NCI-H1105 (cell line): ENCODE results near the gene RIC3.

Source experiments
- DNase-seq: peaks from one replicate; lab custom pipeline; 2025; lab: John Stamatoyannopoulos, UW

RIC3 gene, protein sequence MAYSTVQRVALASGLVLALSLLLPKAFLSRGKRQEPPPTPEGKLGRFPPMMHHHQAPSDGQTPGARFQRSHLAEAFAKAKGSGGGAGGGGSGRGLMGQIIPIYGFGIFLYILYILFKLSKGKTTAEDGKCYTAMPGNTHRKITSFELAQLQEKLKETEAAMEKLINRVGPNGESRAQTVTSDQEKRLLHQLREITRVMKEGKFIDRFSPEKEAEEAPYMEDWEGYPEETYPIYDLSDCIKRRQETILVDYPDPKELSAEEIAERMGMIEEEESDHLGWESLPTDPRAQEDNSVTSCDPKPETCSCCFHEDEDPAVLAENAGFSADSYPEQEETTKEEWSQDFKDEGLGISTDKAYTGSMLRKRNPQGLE

DNA sequence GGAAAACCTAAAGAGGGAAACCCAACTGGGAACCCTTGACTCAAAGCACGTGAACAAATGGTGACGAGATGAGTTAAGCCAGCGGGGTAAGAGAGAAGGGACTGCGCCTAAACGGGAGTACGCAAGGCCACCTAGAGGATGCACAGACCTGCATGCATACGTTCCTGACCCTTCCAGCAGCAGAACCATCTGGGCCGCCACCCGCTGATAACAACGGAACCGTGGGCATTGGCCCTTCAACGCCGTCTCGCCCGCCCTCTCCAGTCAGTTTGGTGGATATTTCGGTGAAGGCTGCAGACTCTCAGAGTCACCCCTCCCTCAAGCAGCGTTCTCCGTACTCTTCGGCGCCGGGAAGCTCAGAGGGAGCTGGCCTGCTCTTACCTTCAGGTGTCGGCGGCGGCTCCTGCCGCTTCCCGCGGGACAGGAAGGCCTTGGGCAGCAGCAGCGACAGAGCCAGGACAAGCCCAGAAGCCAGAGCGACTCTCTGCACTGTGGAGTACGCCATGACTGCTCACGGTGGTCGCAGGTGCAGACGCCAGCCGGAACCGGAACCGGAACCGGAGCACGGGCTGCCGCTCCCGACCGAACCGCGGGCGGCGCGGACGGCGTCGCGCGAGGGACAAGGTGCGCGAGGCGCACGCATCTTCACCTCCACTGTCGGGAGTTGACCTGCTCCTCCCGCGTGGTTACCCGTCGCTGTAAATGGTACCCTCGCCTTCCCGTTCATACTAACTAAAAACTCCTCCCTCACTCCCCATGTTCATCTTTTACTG lies at the start of gene RIC3:
TSS of gene RIC3 (minus strand) at position 541 of the 773 bp plus-strand sequence. CDS start at position 505, 36 bp downstream.
- DNase-seq: peak; percentile 81

DNA sequence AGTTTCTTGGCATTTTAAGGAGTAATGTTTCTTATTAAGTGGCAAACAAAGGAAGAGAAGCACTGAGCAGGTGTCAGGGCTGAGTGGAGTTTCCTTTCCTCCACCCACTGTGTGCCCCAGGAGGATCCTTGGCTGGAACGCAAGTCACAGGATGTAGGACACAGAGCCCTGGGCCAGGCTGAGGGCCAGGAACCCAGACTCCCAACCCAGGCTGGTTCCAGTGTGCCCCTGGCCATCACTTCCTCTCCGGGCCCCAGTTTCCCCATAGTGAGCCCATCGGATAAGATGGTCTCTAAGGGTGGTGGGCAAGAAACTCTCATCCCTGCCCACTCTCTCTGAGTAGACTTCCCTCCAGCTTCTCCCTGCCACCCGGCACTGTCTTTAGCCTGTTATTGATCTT lies 49.6 kb upstream of the RIC3 start:
- DNase-seq: no peak

DNA sequence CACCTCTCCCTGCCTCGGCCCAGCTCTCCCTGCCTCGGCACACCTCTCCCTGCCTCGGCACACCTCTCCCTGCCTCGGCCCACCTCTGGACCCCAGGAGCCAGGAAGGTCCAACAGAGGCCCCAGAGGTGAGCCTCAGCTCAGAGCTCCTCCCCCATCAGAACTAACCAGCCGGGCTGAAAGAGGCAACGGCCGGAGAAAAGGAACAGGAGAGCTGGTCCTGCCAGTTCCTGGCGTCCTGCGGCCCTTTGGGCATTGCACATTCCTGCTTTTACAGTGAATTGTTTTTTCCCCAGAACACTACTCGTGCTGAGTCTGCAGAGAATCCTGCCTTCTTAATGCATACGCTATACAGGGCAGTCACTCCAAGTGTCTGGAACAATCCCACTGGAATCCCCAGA lies 49.1 kb upstream of the RIC3 start:
- no peak for DNase-seq

DNA sequence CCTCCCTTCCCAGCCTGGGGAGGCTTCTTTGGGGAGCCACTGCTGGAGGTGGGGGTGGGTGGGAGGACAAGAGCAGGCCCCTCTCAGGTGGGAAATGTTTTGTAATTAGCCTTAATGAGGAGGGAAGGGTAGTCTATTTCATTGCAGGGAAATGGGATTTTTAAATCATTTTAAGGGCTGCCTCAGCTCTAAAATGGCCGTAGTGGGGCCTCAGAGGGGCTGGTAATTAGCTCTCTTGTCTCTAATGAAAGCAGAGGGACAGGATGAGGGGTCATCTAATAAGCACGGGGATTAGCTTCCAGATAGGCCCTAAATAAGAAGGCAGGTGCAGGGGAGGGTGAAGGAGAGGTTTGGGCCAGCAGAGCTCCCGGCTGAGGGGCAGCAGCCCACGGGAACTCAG lies 48.3 kb upstream of the RIC3 start:
- no peak for DNase-seq

DNA sequence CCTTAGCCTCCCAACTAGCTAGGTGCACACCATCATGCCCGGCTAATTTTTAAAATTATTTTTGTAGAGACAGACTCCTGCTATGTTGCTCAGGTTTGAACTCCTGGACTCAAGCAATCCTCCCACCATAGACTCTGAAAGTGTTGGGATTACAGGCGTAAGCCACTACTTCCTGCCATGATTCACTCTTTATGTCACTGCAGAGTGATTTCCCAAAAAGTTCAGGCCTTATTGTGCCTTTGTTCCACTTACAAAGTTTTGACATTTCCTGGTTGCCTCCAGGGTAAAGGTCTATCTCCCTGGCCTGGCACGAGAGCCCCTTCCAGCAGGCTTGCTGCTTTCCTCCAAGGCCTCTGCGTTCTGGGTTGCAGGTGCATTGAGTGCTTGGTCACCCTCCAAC lies 44.6 kb upstream of the RIC3 start:
- DNase-seq: no peak

DNA sequence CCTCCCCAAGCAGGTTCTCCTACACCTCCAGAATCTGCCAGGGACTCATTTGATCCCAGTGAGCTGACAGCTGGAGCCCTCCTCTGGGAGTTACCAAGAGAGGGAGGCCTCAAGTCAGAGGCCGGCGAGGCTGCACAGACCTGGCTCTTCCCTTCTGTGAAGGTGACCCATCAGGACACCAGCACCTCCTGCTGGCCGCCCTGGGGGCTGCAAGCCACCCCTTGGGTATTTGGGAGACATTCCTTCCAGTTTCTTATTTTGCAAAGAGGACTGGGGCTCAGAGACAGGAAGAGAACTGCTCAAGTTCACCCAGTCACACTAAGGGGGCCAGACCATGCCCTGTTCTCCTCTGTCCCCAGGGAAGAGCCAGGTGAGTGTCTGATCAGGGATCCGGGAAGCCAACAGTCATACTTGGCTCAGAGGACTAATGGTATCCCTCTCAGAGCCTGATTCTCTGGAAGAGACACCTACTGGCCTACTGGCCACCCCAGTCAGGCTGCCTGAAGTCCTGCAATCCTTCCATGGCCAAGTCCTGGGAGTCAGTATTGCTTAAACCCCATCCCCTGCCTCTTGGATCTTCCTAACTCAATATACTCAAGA lies 40.5 kb upstream of the RIC3 start:
- DNase-seq: no peak

DNA sequence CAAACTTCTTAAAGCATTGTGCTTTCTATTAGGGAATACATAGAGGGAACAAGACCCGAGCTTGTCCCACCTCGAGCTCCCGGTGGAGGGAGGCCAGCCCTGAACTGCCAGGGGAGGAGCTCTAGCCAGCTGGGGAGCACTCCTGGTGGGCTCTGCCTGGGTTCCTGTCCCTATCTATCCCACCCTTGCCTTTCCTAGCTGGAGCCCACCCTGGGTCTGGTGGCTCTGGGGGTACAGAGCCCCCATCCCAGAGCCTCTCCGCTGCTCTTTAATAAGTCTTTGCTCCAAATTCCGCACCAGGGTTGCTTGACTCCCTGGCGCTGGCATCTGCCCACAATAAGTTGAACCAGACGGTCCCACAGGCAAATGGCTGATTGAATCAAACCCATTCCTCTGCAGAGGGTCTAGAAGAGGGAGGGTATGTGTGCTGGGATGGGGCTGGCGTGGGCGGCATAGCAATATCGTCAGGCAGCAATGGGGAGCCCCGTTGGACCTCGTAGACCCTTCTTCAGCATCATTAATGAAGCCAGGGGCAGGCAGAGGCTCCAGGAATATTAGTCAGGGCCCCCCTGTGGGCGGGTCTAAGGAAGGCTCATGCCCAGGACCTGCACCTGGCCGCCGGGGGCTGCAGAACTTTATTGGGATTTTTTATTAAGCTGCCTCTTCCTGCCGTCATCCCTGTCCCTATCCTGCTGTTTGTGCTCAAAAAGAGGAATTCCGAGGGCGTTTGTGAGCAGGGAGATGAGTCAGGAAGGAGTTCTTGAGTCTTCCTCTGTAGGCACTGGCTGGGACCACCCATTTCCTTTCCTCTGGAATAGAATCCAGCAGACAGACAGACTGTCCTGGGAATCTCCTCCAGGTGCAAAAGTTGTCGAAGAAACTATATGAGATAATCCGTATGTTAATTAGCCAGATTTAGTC lies 38.5 kb upstream of the RIC3 start:
- no peak for DNase-seq

DNA sequence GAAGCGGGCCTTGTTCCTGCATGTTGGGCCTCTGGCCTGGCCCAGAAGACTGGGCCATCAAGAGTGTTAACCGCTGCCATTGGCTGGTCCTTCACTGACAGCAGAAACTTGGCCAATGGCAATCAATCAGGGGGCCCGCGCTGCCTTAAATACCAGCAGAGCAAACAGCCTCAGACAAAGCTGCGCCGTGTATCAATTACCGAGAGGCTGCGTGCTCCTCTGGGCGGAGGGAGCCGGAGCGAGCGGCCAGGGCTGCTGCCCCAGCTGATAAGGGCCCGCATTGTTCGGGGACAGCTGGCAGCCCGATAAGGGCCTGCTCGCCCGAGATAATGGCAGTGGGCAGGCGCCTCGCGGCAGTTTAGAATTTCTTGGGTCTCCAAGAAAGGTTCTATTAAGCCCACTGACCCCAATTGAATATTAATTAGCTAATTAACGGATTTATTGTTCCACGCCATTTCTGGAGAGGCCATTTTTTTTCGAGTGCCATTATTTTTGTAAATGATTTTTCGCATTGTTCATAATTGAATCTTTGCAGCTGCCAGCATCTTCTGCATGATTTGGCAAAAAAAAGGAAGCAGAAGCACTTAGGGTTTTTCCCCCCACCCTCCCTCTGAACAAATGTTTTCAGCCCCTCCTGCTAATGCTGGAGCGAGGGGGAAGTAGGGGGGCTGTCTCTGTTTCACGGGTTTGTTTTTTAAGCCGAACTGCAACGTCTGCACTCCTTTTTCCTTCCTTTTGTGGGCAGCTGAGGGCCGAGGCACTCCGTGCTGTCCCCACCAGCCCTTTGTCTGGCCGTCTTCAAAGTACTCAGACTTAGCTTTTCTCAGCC lies 37.6 kb upstream of the RIC3 start:
- peak; percentile 96 for DNase-seq

DNA sequence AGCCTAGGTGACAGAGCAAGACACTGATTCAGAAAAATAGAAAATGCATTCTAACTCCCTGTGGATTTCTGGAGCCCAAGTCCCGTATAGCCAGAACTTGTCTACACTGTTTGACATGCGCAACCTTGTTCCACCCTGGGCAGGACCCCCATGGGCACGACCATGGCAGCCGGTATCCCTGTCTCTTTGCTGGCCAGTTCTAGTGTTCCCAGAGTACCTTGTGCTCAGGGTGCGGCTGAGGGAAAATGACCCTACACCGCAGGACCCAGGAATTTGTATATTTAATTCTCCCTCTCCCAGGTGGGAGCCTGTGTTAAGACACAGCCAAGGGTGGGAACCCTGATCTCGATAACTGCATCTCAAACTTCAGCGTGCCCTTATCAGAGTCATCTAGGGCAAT lies 36.7 kb upstream of the RIC3 start:
- DNase-seq: no peak

DNA sequence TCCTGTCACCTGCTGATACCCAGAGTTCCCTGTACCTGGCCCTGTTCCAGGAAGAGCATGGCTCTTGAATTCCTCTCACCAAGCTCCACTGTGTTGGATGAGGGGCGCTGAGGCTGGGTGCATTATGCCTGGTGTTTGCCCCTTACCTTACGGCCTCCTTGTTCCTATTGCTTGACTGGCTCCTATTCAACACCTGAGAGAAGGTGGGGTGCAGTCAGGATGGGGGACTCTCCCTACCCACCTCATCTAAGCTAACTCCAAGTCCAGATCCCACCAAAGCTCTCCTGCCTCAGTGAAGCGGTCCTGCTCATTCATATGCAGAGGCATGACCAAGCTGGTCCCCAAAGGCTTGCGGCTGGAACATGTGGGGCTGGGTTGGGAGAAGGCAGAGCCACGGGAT lies 35.8 kb upstream of the RIC3 start:
- no peak for DNase-seq

DNA sequence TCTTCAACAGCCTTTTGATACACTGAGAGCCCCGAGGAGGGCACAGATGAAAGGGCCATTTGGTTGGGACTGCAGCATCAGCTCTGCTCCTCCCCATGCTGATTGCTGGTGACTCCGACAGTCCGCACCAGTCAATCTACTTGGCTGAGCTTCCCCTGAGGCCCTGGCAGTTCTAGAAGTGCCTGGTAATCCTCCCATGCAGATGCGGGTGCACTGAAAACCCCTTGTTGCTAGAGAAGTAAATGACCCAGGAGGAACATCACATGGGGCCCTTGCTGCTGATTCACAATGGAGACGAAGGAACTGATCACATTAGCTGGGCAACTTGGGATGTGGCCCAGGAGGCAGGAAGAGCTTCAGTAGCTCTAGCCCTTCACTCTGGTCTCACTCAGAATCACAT lies 35.2 kb upstream of the RIC3 start:
- no peak for DNase-seq

DNA sequence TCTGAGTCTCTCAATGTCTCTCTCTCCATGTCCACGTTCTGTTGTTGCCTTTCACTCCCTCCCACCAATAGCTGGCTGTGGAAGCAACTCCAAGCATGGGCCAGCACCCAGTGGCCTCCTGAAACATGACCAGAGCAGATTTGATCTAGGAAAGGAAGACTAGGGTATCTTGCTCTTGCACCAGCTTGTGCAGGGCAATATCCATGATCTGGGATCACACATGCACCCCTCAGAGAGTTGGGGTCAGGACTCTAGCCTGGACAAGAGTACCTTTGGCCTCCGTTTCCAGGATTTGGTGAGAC lies 34.5 kb upstream of the RIC3 start:
- DNase-seq: no peak

DNA sequence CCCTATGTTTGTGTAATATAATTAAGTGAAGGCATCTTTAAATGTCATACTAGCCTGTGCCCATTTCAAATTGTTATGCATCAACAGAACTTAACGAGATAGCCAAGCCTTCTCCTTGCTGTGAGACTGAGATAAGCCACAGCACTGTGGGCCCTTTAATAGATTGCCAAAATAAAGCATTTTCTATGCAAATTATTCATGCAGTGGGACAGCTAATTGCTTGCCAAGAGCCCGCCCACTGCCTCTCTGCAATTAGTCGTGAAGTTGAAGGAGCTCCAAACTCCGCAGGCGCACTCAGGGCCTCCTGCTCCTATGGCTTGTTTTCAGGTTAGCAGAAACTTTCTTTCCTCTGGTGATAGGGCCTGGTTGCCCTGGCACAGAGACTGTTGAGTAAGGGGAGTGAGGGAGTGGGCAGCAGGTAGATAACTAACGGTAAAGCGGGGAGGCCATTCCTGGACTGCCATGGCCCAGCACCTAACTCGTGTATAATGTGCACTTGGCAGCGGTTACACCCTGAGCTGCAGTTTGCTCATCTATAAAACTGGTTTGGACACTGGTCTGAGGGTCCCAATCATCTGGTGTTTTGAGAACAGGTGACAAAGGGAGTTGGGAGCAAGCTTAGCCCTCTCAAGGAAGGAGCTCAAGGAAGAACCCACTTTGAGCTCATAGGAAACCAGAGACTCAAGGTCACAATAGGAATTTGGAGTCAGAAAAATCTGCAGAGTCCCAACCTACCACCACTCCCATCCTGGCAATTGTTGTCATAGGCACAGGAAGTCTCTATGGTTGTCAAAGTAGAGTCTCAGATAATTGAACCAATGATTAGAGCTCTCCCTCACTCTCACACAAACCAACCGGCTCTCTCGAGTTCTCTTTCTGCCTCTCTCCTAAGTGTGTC lies 33.9 kb upstream of the RIC3 start:
- no peak for DNase-seq

DNA sequence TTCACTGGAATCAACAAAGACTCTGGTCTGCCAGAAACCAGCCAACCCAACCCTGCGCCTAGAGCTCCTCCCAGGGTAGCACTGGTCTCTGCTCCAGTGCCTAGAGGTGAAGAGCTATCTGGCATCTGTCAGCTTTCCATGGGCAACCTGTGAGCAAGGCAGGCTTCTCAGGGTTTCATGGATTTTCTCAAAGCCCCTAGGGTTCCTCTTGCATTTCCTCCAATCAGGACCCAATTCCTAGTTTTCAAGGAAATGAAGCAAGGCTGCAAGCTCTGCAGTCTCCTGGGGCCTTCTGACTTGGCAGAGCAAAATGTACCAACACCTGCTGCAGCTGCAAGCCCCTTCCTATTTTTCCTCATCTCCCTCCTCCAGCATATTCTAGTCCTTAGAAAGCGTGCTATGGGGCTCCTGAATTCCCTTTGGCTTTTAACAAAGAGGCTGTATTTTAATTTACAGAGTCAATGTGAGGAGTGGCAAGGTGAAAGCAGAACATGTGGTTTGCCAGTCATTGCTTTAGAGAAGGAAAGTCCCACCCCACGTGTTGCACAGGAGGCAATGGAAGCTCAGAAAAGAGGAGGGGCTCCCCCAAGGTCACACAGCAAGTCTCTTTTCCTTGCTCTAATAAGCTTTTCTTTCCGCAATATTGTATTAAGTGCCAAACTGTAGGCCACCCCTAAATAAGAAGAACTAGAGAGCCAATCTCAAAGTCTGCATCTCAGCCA lies 33.0 kb upstream of the RIC3 start:
- DNase-seq: no peak

DNA sequence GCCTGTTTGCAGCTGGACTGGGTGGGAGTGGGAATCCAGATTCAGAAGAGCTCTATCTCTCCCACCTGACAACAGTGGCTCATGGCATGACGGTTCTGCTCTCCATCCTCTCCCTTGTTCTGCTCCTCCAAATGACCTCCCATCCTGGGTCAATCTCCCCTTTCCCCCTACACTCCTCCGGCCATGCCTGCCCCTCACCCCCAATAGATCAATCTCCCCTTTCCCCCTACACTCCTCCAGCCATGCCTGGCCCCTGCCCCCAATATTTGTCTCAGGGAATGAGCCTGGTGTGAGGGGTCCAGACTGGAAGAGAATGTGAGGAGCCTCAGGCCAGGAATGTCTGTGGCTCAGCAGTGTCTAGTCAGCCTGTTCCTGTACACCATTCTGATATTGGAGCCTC lies 30.9 kb upstream of the RIC3 start:
- DNase-seq: no peak

DNA sequence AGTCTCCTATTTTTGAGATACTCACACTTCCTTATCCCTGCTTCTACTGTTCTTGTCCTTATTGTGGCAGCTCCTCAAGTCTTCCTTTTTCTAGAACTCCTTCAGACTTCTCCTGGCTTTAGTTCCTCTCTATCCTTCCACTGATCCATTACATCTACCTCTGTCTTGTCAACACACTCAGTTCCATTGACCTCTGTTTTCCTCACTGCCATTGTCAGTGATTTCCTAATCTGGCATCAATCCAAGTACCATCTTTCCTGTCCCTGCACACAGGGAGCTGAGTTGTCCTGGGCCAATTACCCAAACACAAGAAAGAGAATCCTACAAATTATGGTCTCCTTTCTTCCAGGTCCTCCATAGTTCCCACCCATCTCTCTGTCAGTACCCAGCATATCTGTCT lies 27.9 kb upstream of the RIC3 start:
- no peak for DNase-seq

DNA sequence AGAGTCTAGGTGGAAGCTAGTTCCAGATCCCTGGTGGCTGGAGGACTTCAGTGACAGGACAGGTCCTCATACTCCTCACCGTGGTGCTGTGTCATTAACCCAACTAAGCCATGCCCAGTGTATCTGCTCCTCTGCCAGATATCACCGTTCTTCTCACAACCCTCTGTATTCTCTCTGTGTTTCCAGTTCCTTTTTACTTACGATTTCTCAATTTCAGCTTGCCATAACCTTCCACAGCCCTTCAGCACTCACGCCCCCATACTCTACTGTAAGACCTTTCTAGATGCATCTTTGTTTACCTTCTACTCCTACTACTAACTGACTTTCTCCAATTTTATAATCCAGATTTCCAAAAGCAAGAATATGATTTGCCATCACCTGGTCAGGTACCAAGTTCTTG lies 26.1 kb upstream of the RIC3 start:
- no peak for DNase-seq

DNA sequence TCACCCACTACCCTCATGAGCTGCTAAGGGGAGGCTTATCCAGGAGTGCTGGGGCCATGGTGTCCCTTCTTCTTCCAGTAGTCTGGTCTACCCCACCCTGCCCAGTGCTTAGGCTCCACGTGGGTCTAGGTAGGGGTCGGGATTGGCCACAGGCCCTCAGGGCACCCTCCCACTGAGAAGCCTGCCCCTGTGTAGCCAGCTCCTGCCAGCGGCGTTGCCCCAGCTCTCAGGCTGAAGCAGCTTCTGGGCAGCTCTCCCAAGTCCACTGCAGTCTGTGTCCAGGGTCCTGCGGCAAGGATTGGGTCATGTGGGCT lies 24.0 kb upstream of the RIC3 start:
- no peak for DNase-seq

DNA sequence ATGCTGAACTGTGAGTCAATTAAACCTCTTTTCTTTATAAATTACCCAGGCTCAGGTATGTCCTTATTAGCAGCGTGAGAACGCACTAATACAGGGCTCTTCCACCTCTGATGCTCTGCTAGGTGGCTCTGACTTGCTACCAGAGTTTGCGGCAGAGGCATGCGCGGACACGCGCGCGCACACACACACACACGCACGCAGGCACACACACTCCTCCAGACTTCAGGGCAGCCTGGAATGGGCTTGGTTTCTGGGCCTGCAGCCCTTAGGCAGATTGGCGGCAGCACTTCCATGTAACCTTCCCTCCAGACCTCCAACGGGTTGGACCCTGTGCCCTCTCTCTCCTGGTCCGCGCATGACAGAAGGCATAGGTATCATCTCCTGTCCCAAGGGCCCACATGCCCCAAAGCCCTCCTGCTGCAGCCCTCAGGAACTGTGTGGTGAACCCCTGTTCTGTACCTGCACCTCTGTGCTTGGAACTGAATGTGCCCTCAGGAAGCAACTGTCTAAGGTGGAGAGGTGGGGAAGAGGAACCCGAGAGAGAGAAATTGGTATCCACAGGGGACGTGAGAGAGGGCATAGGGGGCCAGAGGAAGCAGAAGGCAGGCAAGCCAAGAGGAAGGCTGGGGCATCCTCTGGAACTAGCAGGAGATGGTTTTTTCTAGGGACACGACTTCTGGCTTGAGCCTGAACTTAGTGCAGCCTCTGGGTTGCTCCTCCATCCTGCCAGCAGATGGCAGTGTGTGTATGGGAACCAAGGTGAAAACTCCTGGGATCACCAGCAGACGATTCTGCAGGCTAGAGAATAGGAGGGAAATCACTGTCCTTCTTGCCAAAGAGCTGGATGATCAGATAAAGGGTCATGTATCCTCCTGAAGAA lies 23.4 kb upstream of the RIC3 start:
- peak; percentile 80 for DNase-seq
